Stimulated activated CD8-positive, alpha-beta memory T cell treated with anti-CD3 and anti-CD28 coated beads, Interleukin-7, amount 100 ng/mL, for 1 hour (primary cell): ENCODE data around the gene SPTBN1.

Experiments used
- DNase-seq, 2 donors: peaks; one replicate each; pipeline ENCODE4 v3.0.0-alpha.2; 2020; ENCODE audit warnings: low read depth in 2 of 2

SPTBN1 gene

GRCh38 chr2:54455563-54456361, at the start of gene SPTBN1:
Gene SPTBN1 (plus strand): TSS chr2:54456327. CDS start chr2:54526419, 70,092 bp downstream.
- no peak for DNase-seq

DNA sequence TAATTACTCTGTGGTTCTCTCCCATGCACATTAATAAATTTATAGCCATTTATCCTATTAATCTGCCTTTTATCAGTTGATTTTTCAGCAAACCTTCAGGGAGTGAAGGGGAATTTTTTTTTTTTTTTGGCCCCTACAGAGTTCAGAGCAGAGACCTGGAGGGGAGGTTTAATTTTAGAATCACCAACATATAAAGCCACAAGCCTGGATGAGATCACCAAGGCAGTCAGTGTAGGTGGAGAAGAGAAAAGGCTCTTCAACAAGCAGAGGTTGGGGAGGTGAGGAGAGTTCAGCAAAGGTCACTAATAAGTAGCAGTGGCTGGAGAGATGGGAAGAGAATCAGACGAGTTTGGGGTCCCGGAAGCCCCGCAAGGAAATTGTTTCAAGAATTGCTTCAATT, 48.4 kb upstream of the SPTBN1 start:
- no peak for DNase-seq

DNA sequence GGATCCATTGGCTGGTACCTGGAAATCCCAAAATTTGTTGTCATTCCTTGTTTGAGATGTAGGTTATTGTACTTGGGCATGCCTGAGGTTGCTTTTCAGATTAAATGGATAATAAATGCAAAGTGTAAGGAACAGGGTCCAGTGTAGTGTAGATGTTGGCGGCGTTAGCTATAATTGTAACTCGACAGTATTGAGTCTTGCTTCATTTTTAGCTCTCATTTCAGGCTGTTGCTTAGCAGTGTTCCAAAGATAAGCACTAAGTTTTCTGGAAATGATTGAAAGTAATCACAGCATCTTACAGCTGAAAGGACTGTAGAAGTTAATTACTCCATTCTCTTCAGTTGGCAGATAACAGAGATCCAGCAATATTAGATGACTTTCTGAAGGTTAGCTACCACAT, 47.8 kb upstream of the SPTBN1 start:
- DNase-seq: no peak

DNA sequence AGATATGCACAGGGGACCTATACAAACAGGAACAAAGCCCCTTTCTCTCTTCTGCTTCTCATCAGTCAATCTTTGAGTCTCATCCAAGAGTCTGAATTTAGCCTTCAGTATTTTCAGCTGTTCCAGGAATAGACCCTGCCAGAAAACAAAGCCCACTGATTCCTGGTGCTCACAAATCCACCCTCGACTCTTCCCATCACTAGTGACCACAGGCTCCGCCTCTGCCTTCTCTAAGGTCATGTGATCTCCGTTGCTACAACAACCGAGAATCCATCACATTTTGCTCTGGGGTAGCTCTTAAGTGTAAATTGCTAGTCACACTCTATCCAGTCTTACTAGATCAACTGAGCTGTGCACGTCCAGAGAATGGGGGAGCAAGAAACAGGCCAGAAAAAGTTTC, 46.4 kb upstream of the SPTBN1 start:
- no peak for DNase-seq

DNA sequence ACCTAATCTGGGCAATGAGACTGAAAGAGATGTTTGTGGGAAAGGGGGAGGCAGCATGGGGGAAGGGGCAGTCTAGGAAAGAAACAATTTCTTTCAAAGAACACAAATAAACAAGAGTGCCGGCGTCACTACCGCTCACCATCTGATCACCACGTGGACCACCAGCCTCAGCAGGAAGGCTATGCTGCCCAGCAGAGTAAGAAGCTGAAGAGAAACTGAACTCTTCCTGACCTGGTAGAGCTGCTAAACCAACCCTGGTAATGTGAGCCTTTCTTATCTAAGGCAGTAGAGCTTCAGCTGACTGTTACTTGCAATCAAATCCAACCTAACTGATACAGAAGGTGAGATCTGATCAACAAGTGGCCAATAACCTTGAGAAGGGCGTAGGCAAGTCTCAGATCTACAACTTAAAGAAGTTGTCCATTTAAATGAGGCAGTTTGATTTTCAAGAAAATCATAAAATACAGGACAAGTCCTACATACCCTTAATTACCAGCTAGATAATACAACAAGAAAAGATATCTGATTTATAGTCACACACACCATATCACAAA, 44.2 kb upstream of the SPTBN1 start:
- no peak for DNase-seq

GRCh38 chr2:54416166-54416813, 39.8 kb upstream of the SPTBN1 start:
- DNase-seq: no peak

GRCh38 chr2:54416938-54417337, 39.2 kb upstream of the SPTBN1 start:
- no peak for DNase-seq

DNA sequence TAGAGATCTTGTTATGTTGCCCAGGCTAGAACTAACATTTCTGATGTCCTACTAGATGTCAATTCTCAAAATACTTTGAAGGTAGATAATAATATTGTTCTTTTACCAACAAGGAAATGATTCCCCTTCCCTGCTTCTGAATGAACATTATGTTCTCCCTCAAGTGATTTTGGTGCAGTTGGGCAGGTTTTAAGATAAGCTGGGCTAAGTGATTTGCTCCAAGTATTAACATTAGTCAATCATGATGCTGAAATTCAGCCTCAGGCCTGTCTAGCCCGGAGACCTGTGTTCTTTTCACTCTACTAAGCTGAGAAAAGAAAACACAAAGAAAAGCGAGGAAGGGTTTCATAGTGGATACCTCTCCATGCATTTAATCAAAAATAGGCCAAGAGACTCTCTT, 38.5 kb upstream of the SPTBN1 start:
- no peak for DNase-seq

DNA sequence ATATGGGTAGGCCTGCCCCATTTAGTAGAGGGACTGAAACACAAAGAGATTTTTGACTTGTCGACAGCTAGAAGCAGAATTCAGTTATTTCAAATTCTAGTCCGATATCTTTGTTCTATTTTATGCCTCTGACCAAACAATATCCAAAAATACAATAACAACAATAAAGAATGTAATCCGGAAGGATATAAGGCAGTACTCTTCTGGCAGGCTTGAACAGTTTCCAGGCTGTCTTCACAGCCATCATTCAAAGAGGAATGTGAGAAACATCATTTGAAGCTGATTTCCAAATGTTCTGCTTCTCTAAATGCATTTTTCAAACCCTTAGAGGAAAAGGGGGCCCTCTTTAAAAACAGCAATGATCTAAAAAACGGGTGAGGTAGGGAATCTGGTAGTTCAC, 36.7 kb upstream of the SPTBN1 start:
- DNase-seq: no peak

GRCh38 chr2:54419855-54420523, 36.1 kb upstream of the SPTBN1 start:
- DNase-seq: no peak

- DNase-seq: no peak
Measured at GRCh38 chr2:54420524-54421172, 35.5 kb upstream of the SPTBN1 start.

DNA sequence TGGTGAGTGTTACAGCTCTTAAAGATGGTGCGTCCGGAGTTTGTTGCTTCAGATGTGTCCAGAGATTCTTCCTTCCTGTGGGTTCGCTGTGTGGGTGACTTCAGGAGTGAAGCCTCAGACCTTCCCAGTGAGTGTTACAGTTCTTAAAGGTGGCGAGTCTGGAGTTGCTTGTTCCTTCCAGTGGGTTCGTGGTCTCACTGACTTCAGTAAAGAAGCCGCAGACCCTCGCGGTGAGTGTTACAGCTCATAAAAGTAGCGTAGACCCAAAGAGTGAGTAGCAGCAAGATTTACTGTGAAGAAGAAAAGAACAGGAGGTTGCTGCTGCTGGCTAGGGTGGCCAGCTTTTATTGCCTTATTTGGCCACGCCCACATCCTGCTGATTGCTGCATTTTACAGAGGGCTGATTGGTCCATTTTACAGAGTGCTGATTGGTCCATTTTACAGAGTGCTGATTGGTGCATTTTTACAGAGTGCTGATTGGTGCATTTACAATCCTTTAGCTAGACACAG, 34.0 kb upstream of the SPTBN1 start:
- no peak for DNase-seq

GRCh38 chr2:54423213-54423612, 32.9 kb upstream of the SPTBN1 start:
- no peak for DNase-seq

DNA sequence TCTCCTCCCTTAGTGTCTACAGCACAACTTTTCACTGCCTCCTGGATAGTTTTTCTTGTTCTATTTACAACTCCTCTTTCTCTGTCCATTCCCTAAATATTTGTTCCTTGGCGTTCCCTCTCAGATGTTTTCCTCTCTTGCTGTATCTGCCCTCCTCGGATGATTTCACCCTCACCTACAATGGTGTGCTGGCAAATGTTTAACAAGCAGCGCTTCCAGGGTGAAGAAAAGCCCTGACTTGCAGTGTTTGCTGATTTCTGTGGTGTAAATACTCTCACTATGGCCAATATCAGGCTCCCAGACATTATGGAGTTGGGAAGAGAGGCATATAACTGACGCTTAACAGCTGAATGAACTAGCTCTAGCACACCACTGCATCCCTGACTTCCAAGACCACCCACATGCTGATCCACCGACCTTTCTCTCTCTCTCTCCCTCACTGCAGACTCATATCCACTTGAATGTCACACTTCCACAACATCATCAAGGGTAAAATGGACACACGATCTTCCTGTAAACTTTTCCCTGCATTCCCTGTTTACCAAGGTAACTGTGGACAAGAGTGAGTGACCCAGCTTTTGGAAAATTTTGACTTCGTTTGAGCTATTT, 31.5 kb upstream of the SPTBN1 start:
- no peak for DNase-seq

DNA sequence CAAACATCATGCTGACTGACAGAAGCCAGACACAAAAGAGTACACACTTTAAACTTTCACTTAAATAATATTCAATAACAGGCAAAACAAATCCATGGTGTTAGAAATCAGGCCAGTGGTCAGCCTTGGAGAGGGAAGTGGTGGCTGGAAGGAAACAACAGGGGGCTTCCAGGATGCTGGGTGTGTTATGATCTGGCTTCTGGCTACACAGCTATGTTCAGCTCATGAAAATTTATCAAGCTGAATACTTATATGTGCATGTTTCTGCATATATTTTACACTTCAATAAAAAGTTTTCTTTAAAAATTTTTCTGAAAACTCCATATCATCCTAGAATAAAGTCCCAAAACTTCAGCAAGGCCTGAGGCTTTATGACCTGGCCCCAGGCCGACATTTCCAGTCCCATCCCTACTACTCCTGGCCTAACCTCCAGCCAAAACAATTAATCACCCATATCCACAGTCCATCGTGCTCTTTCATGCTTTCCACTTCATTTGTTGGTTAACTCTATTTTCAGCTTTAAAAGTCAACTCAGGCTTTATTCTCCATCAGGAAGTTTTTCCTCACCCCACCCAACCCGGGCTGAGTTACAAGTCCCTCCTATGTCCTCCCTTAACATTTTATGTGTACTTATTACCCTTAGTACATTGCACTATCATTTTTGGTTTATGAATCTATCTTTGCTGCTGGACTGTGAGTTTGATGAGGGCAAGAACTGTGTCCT, 27.9 kb upstream of the SPTBN1 start:
- DNase-seq: no peak

DNA sequence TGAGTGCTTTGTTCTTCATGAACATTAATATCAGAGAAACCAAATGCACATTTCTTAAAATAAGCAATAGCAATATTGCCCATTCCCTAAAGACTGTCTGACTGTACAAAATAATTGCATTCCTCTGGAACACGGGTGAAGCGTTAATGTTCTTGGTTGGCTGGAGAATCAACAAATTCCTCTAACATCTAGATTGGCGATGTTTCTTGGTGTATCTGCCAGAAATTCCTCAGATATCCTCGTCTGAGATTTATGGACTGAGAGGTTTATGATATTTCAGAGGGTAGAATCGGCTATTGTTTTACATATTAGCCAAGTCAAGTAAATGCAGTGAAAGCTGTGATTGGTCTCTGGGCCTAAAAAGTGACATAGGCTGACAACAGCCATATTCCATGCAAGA, 27.1 kb upstream of the SPTBN1 start:
- no peak for DNase-seq

DNA sequence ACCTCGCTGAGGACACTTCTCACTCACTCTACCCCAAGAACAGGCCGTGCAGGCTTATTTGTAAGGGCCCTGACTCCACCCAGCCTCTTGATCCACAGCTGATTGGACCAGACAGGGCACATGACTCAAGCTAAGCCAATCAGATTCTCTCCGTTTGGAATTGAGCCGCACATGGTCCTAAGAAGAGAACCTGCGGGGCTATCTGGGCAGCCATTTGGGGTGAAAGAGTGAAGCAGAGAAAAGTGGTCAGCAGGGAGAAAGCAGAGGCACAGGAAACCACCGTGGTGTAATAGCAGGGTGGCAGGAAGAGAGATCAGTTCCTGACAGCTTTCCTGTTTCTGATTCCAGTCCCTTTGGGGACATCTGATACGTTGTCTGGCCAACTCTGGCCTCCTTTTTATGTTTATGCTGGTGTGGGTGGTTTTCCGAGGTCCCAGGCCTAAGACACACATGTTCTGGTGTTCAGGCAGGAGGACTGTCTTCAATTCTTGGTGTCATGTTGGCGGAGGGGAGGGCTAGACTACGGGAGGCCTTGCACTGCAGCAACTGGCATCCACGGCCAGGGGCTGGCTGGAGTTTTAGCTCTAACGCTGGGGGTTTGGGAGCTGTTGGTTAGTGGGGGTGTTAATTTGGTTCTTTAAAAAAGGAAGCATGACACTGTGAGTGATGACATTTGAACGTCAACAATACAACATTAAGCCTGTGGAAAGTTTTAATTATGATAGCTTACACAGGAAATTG, 26.1 kb upstream of the SPTBN1 start:
- DNase-seq: no peak

DNA sequence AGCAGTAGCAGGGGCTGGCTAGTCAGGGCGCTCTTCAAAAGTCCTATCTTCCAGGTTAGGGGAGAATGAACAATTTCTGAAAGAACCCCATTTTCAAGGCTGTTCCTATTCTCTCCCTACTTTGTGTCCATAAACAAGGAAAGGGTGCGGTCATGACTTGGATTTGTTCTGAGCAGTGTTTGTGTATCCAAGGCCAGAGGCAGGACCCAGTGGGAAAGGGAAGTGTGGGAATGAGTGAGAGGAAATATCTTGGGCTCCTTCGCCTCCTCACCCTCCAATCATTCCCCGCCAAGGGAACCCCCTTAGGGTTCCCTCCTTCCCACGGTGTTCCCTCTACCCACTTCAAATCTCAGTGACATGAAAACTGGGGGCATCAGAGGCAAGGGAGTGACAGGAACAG, 25.5 kb upstream of the SPTBN1 start:
- DNase-seq: no peak

DNA sequence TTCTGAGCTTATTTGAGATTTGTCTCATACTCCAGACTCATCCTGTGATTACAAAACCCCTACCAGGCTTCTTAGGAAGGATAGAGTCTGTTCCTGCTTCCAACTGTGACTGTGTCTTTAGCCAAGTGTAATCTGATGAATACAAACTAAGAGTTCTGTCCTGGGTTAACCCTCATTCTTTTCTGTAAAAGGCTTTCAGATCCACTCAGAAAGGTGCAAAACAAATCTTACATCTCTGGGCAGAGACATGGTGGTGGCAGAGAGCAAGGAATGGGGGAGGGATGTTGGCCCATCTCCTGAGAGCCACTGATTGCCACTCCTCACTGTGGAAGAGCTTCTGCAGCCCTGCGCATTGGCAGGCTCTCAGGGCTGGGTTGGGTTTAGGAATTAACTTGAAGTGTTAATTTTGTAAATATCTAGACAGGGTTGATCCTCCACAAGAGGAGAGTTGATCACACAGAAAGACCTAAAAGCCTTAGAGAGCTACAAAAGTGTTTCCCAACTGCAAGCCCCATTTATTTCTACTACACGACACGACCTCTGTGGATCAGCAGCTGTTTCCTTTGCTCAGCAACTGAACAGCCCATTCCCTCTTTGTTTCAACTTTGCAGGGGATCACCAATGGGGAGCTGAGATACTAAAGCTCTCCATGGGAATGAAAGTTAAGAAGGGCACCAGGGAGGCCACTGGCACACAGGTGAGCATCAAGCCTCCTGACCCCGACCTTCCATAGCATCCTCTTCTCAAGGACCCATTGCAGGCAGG, 23.7 kb upstream of the SPTBN1 start:
- no peak for DNase-seq
